GM11168 (cell line): ENCODE measurements around the gene MYO1D.

Experiments used
- in situ Hi-C: fragments of 300-500 bp; cut with MboI; formaldehyde crosslinking; loops from one replicate; pipeline ENCODE4 v1.12.0; 2022; ENCODE audit warnings: low sequenced_read_pairs; ENCODE audit not compliant: unreplicated experiment

The MYO1D gene

GRCh38 chr17:32697728-32698625, 178.9 kb downstream of the MYO1D start:
- in situ Hi-C loops = no loop called here

GRCh38 chr17:32696426-32696825, 180.5 kb downstream of the MYO1D start:
- in situ Hi-C loops = no loop called here

GRCh38 chr17:32695864-32696263, 181.1 kb downstream of the MYO1D start:
- in situ Hi-C loops = no loop called here

GRCh38 chr17:32693194-32693897, 183.6 kb downstream of the MYO1D start:
- in situ Hi-C loops = no loop called here

GRCh38 chr17:32692179-32692578, 184.7 kb downstream of the MYO1D start:
- in situ Hi-C loops = no loop called here

- in situ Hi-C loops = no loop called here
These were observed 187.6 kb downstream of the MYO1D start for GRCh38 chr17:32689348-32689747.

GRCh38 chr17:32688221-32688620, 188.7 kb downstream of the MYO1D start:
- in situ Hi-C loops = no loop called here

GRCh38 chr17:32684087-32684958, 192.6 kb downstream of the MYO1D start:
- in situ Hi-C loops = no loop called here

- in situ Hi-C loops = no loop called here
These were observed 203.0 kb downstream of the MYO1D start for GRCh38 chr17:32673964-32674363.

GRCh38 chr17:32672711-32673110, 204.2 kb downstream of the MYO1D start:
- in situ Hi-C loops = no loop called here

GRCh38 chr17:32671896-32672295, 205.0 kb downstream of the MYO1D start:
- in situ Hi-C loops = no loop called here

GRCh38 chr17:32664936-32665583, 211.9 kb downstream of the MYO1D start:
- in situ Hi-C loops = no loop called here

GRCh38 chr17:32660496-32660985, 216.4 kb downstream of the MYO1D start:
- in situ Hi-C loops = no loop called here

GRCh38 chr17:32659419-32659842, 217.5 kb downstream of the MYO1D start:
- in situ Hi-C loops = no loop called here

GRCh38 chr17:32658470-32659418, 218.2 kb downstream of the MYO1D start:
- in situ Hi-C loops = no loop called here

- in situ Hi-C loops = no loop called here
These were observed 220.0 kb downstream of the MYO1D start for GRCh38 chr17:32656886-32657285.

- in situ Hi-C loops = no loop called here
These were observed 222.6 kb downstream of the MYO1D start for GRCh38 chr17:32654324-32654723.

- in situ Hi-C loops = no loop called here
These were observed 225.8 kb downstream of the MYO1D start for GRCh38 chr17:32651084-32651483.

GRCh38 chr17:32648450-32648849, 228.5 kb downstream of the MYO1D start:
- in situ Hi-C loops = no loop called here
